HG03025 (cell line): ENCODE results near the gene TFDP2.
"Not testable (repeated sequence)": the region's sequence is repeated elsewhere in the genome, so short reads cannot be mapped to it uniquely, and the experiment has no call there.

Experiments used
- ATAC-seq: cut with Tn5 transposase; IDR thresholded peaks from one replicate; pipeline ENCODE4 v1.9.1; 2021; ENCODE audit warnings: mild to moderate bottlenecking, moderate library complexity; ENCODE audit not compliant: unreplicated experiment, low FRiP score

TFDP2 gene

GRCh38 chr3:141934354-141934753 lies 215.0 kb downstream of the TFDP2 start:
- ATAC-seq = no peak

- no peak for ATAC-seq
These were observed 215.7 kb downstream of the TFDP2 start for GRCh38 chr3:141933421-141934300.

- ATAC-seq = no peak
These were observed 218.5 kb downstream of the TFDP2 start for GRCh38 chr3:141930801-141931200.

- ATAC-seq = no peak
These were observed 219.9 kb downstream of the TFDP2 start for GRCh38 chr3:141929341-141929995.

- no peak for ATAC-seq
These were observed 220.6 kb downstream of the TFDP2 start for GRCh38 chr3:141928631-141929270.

- ATAC-seq = no peak
These were observed 222.4 kb downstream of the TFDP2 start for GRCh38 chr3:141926929-141927328.

- not testable (repeated sequence) for ATAC-seq
These were observed 223.7 kb downstream of the TFDP2 start for GRCh38 chr3:141925677-141926076.

- no peak for ATAC-seq
These were observed 228.0 kb downstream of the TFDP2 start for GRCh38 chr3:141921316-141921715.

- no peak for ATAC-seq
These were observed 228.6 kb downstream of the TFDP2 start for GRCh38 chr3:141920701-141921100.

- no peak for ATAC-seq
These were observed 233.6 kb downstream of the TFDP2 start for GRCh38 chr3:141915766-141916165.

GRCh38 chr3:141915016-141915415 lies 234.3 kb downstream of the TFDP2 start:
- no peak for ATAC-seq

- no peak for ATAC-seq
These were observed 235.0 kb downstream of the TFDP2 start for GRCh38 chr3:141914311-141914710.

- no peak for ATAC-seq
These were observed 236.1 kb downstream of the TFDP2 start for GRCh38 chr3:141913150-141913811.

- not testable (repeated sequence) for ATAC-seq
These were observed 239.4 kb downstream of the TFDP2 start for GRCh38 chr3:141909986-141910385.

- ATAC-seq = no peak
These were observed 239.9 kb downstream of the TFDP2 start for GRCh38 chr3:141909408-141909807.

GRCh38 chr3:141905129-141905528 lies 244.2 kb downstream of the TFDP2 start:
- ATAC-seq = no peak

- no peak for ATAC-seq
These were observed 245.1 kb downstream of the TFDP2 start for GRCh38 chr3:141904203-141904602.

GRCh38 chr3:141901914-141902313 lies 247.4 kb downstream of the TFDP2 start:
- ATAC-seq = no peak

- no peak for ATAC-seq
These were observed 249.0 kb downstream of the TFDP2 start for GRCh38 chr3:141900343-141900742.

GRCh38 chr3:141898908-141899307 lies 250.4 kb downstream of the TFDP2 start:
- no peak for ATAC-seq

GRCh38 chr3:141895731-141896130 lies 253.6 kb downstream of the TFDP2 start:
- no peak for ATAC-seq
